GM12878 (cell line): ENCODE measurements around the gene CNNM4. TPM values are rescaled to one million over a fixed set of nuclear protein-coding genes. Genes with fewer than 3 reads are reported as not detected.

Experiments
- ATAC-seq: fragments of 200-7000 bp; cut with Tn5 transposase; 3 replicates; pipeline ENCODE4 v1.9.1; 2020; ENCODE audit warnings: mild to moderate bottlenecking, moderate library complexity
- BruUV-seq: library from RNA; stranded (reverse); fragments of 400-500 nt; replicated peaks from 2 replicates; lab custom pipeline; 2021; lab: Mats Ljungman, UMichigan
- CTCF ChIA-PET: fragments of 300-600 bp; sonication (Branson Sonifier 250); formaldehyde crosslinking; extraction: SDS; loops from one replicate; lab custom pipeline; 2021; ENCODE audit warnings: inconsistent platforms; lab: Yijun Ruan, JAX
- POLR2A ChIA-PET: fragments of 350-600 bp; formaldehyde crosslinking; extraction: SDS; loops from one replicate; lab custom pipeline; 2021; ENCODE audit warnings: inconsistent platforms; lab: Charles Lee
- RAD21 ChIA-PET: fragments of 300-600 bp; sonication (Branson Sonifier 250); formaldehyde crosslinking; loops from one replicate; lab custom pipeline; 2023; ENCODE audit warnings: antibody characterized with exemption; ENCODE audit not compliant: unreplicated experiment; lab: Charles Lee
- SMC1A ChIA-PET: fragments of 300-600 bp; sonication (Branson Sonifier 250); formaldehyde crosslinking; loops from one replicate; lab custom pipeline; 2023; ENCODE audit not compliant: unreplicated experiment, uncharacterized antibody; lab: Charles Lee
- DNase-seq: peaks from one replicate; pipeline ENCODE4 v3.0.0-alpha.2; 2011; ENCODE audit warnings: low read depth, low spot score
- FAIRE-seq: peaks from 3 replicates; lab custom pipeline; 2011; peaks lifted over from hg19 to GRCh38; lab: Jason Lieb, UNC
- H2AFZ ChIP-seq: 2 replicates; pipeline ENCODE4 v1.6.0; 2011; ENCODE audit warnings: low read depth, low read length, control low read depth; ENCODE audit not compliant: control insufficient read depth
- H3K27ac ChIP-seq: 2 replicates; pipeline ENCODE4 v1.5.1; 2011; ENCODE audit warnings: control low read depth; ENCODE audit not compliant: control insufficient read depth, insufficient read depth
- H3K27me3 ChIP-seq, 2 experiments: replicated peaks in 1 of 2; 2 replicates each; pipeline versions ENCODE4 v1.6.0 to v1.6.1; 2011; ENCODE audit warnings: low read length in 1 of 2; ENCODE audit not compliant: control insufficient read depth in 2 of 2, insufficient read depth in 2 of 2
- H3K36me3 ChIP-seq, 2 experiments: 2 replicates each; pipeline ENCODE4 v1.5.1; 2011; ENCODE audit warnings: low read length in 1 of 2; ENCODE audit not compliant: control insufficient read depth in 2 of 2, insufficient read depth in 2 of 2
- H3K4me1 ChIP-seq: 2 replicates; pipeline ENCODE4 v1.6.1; 2011; ENCODE audit warnings: mild to moderate bottlenecking, low read length, moderate library complexity, mixed read lengths; ENCODE audit not compliant: control insufficient read depth, insufficient read depth
- H3K4me2 ChIP-seq: 2 replicates; pipeline ENCODE4 v1.6.0; 2011; ENCODE audit warnings: control low read depth; ENCODE audit not compliant: control insufficient read depth, insufficient read depth
- H3K4me3 ChIP-seq: fragments of 200-600 bp; sonication (generic); 2 replicates; pipeline ENCODE4 v1.5.1; 2016
- H3K79me2 ChIP-seq: 2 replicates; pipeline ENCODE4 v1.6.0; 2011; ENCODE audit warnings: low read length; ENCODE audit not compliant: control insufficient read depth, insufficient read depth
- H3K9ac ChIP-seq: 2 replicates; pipeline ENCODE4 v1.8.0; 2011; ENCODE audit warnings: low read length, control low read depth, mixed read lengths; ENCODE audit not compliant: control insufficient read depth, insufficient read depth
- H3K9me3 ChIP-seq: replicated peaks from 3 replicates; pipeline ENCODE4 v1.5.1; 2011; ENCODE audit warnings: mild to moderate bottlenecking, low read length; ENCODE audit not compliant: control insufficient read depth, insufficient read depth
- H4K20me1 ChIP-seq: 2 replicates; pipeline ENCODE4 v1.6.0; 2011; ENCODE audit not compliant: control insufficient read depth, insufficient read depth
- BCL11A ChIP-seq: IDR thresholded peaks from 2 replicates; pipeline ENCODE4 v1.6.1; 2011; ENCODE audit warnings: low read depth, low read length
- BRCA1 ChIP-seq: IDR thresholded peaks from 2 replicates; pipeline ENCODE4 v1.6.1; 2011; ENCODE audit warnings: low read depth, low read length, improper control_type of control experiment
- CREB1 ChIP-seq: IDR thresholded peaks from 2 replicates; pipeline ENCODE4 v1.6.1; 2012; ENCODE audit warnings: low read depth, mild to moderate bottlenecking, inconsistent platforms
- CREM ChIP-seq: IDR thresholded peaks from 2 replicates; pipeline ENCODE4 v1.6.1; 2014; ENCODE audit warnings: antibody characterized with exemption, low read depth
- FOS ChIP-seq: IDR thresholded peaks from 3 replicates; pipeline ENCODE4 v1.6.1; 2011; ENCODE audit warnings: borderline replicate concordance; ENCODE audit not compliant: insufficient read length; ENCODE audit errors: extremely low read depth
- GABPA ChIP-seq: IDR thresholded peaks from 2 replicates; pipeline ENCODE4 v1.6.1; 2014; ENCODE audit warnings: antibody characterized with exemption, low read depth, mild to moderate bottlenecking, inconsistent platforms
- MTA2 ChIP-seq: fragments of 450-650 bp; IDR thresholded peaks from 2 replicates; pipeline ENCODE4 v1.6.1; 2016; ENCODE audit warnings: low read depth, mild to moderate bottlenecking, moderate library complexity
- MYB ChIP-seq: fragments of 150-350 bp; IDR thresholded peaks from 2 replicates; pipeline ENCODE4 v1.6.1; 2014; ENCODE audit warnings: mild to moderate bottlenecking, low read depth, low read length, borderline replicate concordance
- NBN ChIP-seq: fragments of 450-650 bp; IDR thresholded peaks from 2 replicates; pipeline ENCODE4 v1.6.1; 2016
- NR2C1 ChIP-seq: fragments of 450-650 bp; IDR thresholded peaks from 2 replicates; pipeline ENCODE4 v1.6.1; 2017; ENCODE audit warnings: antibody characterized with exemption, mild to moderate bottlenecking, moderate library complexity
- PAX8 ChIP-seq: fragments of 450-650 bp; IDR thresholded peaks from 2 replicates; pipeline ENCODE4 v1.6.1; 2017; ENCODE audit warnings: mild to moderate bottlenecking, moderate library complexity
- REST ChIP-seq: IDR thresholded peaks from 2 replicates; pipeline ENCODE4 v1.6.1; 2012; ENCODE audit warnings: mild to moderate bottlenecking, low read depth, low read length
- SKIL ChIP-seq: fragments of 450-650 bp; IDR thresholded peaks from 2 replicates; pipeline ENCODE4 v1.6.1; 2017; ENCODE audit warnings: mild to moderate bottlenecking, low read depth, inconsistent platforms; ENCODE audit not compliant: poor library complexity, severe bottlenecking
- SRF ChIP-seq, 2 experiments: IDR thresholded peaks; 2 replicates each; pipeline ENCODE4 v1.6.1; 2011; ENCODE audit warnings: low read depth in 2 of 2, low read length in 2 of 2, mild to moderate bottlenecking in 1 of 2, moderate library complexity in 1 of 2
- TAF1 ChIP-seq: IDR thresholded peaks from 2 replicates; pipeline ENCODE4 v1.6.1; 2011; ENCODE audit warnings: mild to moderate bottlenecking, low read depth, low read length, borderline replicate concordance
- ZBTB4 ChIP-seq: fragments of 450-650 bp; formaldehyde crosslinking; IDR thresholded peaks from 2 replicates; pipeline ENCODE4 v1.4.0; 2022; ENCODE audit warnings: mild to moderate bottlenecking, moderate library complexity
- ZNF217 ChIP-seq: fragments of 450-650 bp; IDR thresholded peaks from 2 replicates; pipeline ENCODE4 v1.6.1; 2017; ENCODE audit warnings: antibody characterized with exemption, mild to moderate bottlenecking
- ZNF274 ChIP-seq: IDR thresholded peaks from one replicate; pipeline ENCODE4 v1.8.0; 2011; ENCODE audit not compliant: insufficient read length, insufficient read depth
- ZNF384 ChIP-seq: IDR thresholded peaks from 2 replicates; pipeline ENCODE4 v1.6.1; 2012; ENCODE audit warnings: low read depth, mild to moderate bottlenecking, low read length, improper control_type of control experiment, borderline replicate concordance
- WGBS: methylation state at CpG from one replicate; pipeline ENCODE4 v1.1.6; 2016; ENCODE audit warnings: low lambda C conversion rate; ENCODE audit not compliant: insufficient replicate concordance, insufficient coverage; ENCODE audit errors: missing lambda C conversion rate; 5-methylcytosine and 5-hydroxymethylcytosine counted together
- in situ Hi-C: fragments of 300-500 bp; cut with MboI; formaldehyde crosslinking; loops from 9 replicates; pipeline ENCODE4 v1.14.3; 2018; ENCODE audit warnings: mixed read lengths
- intact Hi-C: fragments of 100-400 bp; cut with micrococcal nuclease; formaldehyde crosslinking; loops from one replicate; pipeline ENCODE4 v1.14.2; 2022; ENCODE audit not compliant: unreplicated experiment
- polyA plus RNA-seq, 11 experiments: library from polyadenylated mRNA; depleted of rRNA in 4 of 11; unstranded in 6 of 11; stranded (reverse) in 5 of 11; fragments of >200 nt; fragmentation: Nextera tagmentation in 4 of 11; fragmentation: Illumina TruSeq in 1 of 11; extraction: Ambion mirVana in 4 of 11; extraction: Trizol in 1 of 11; gene quantifications; 1 replicate in 1 of 11; 2 replicates in 10 of 11; pipeline versions ENCODE4 v1.2.1 to v1.2.3, GENCODE V29; 2011 to 2016; ENCODE audit warnings: inconsistent platforms in 2 of 11, missing spikeins in 2 of 11, low read depth in 1 of 11
- total RNA-seq, 4 experiments: library from RNA; depleted of rRNA in 3 of 4; stranded (reverse); fragments of >200 nt in 3 of 4; fragmentation: Illumina TruSeq in 1 of 4; extraction: Trizol in 1 of 4; gene quantifications; 2 replicates each; pipeline versions ENCODE4 v1.2.1 to v1.2.3, GENCODE V29; 2013 to 2021

CNNM4 gene
- total and polyA plus RNA-seq, 10 of the 15 experiments (the other 5 are each of a cell fraction or from before 2014, with no cell fraction given), result 2.4 to 13.8 (median 8.1) TPM

- CTCF ChIA-PET, result no interaction called here
- TF ChIP-seq ZNF217 (no peak), ZNF274 (no peak), NR2C1 (no peak), PAX8 (no peak), CREM (no peak), TAF1 (no peak), GABPA (no peak), SKIL (no peak), MYB (no peak), MTA2 (no peak), SRF (IDR thresholded peaks at IDR 0.05; ENCODE audit: low read depth in 2 of 2, low read length in 2 of 2) (no peak), CREB1 (no peak), FOS (no peak), BCL11A (no peak), NBN (no peak), ZNF384 (no peak), ZBTB4 (CRISPR knock-in tag) (no peak), BRCA1 (no peak), REST (no peak)
- DNase-seq (no peak), FAIRE-seq (no peak), ATAC-seq (no peak)
- in situ Hi-C loops, result no loop called here
- SMC1A ChIA-PET, result no interaction called here
- H3K4me1 ChIP-seq, result no peaks in the 10 kb centered on the region
- BruUV-seq, result no TSS peak
- WGBS, result 98% methylated on average over 13 of the region's 13 CpGs
- H3K27me3 ChIP-seq, result no peaks in the 10 kb centered on the region
- RAD21 ChIA-PET, result no interaction called here
- intact Hi-C loops, result no loop called here
- H3K4me3 ChIP-seq, result no peak overlapping the region
- H3K9ac ChIP-seq, result no peak overlapping the region
- no peaks in the 10 kb centered on the region for H3K9me3 ChIP-seq
- H3K79me2 ChIP-seq, result no peaks in the 10 kb centered on the region
- no peak overlapping the region for H2AFZ ChIP-seq
- H3K4me2 ChIP-seq, result no peak overlapping the region
- H3K36me3 ChIP-seq, result peaks cover 7 to 28% of the 10 kb centered on the region in 2 experiments; a peak in 3 of 4 replicates
- POLR2A ChIA-PET, result no interaction called here
- H4K20me1 ChIP-seq, result no peaks in the 10 kb centered on the region
- H3K27ac ChIP-seq, result no peak overlapping the region
Observed at GRCh38 chr2:96828874-96829273, 68.2 kb downstream of the CNNM4 start.
